Testis (tissue), 3 donors: ENCODE measurements around the gene CDKN2B. TPM values are rescaled to one million over a fixed set of nuclear protein-coding genes. Genes with fewer than 3 reads are reported as not detected.

Experiments used
- DNase-seq: peaks from one replicate; pipeline ENCODE4 v3.0.0-alpha.2; 2019
- H3K27ac ChIP-seq, 2 donors: fragments of 200-600 bp; sonication (generic); one replicate each; pipeline ENCODE4 v1.5.1; 2019
- H3K27me3 ChIP-seq: fragments of 200-600 bp; sonication (generic); one replicate; pipeline ENCODE4 v1.5.1; 2019
- H3K36me3 ChIP-seq: fragments of 200-600 bp; sonication (generic); one replicate; pipeline ENCODE4 v1.5.1; 2017; ENCODE audit warnings: low read depth; ENCODE audit errors: missing control alignments
- H3K4me1 ChIP-seq: fragments of 200-600 bp; sonication (generic); one replicate; pipeline ENCODE4 v1.5.1; 2019
- H3K4me3 ChIP-seq, 2 donors: fragments of 200-600 bp; sonication (generic); one replicate each; pipeline ENCODE4 v1.5.1; 2017 to 2019
- H3K9me3 ChIP-seq: fragments of 200-600 bp; sonication (generic); one replicate; pipeline ENCODE4 v1.5.1; 2017
- CTCF ChIP-seq, 3 experiments: fragments of 450-650 bp in 2 of 3; fragments of 200-600 bp in 1 of 3; sonication (generic) in 1 of 3; IDR thresholded peaks; one replicate each; pipeline ENCODE4 v1.5.1; 2016 to 2019; ENCODE audit warnings: antibody characterized with exemption in 3 of 3, mild to moderate bottlenecking in 2 of 3, moderate library complexity in 1 of 3
- POLR2A ChIP-seq: fragments of 450-650 bp; IDR thresholded peaks from one replicate; pipeline ENCODE4 v1.6.1; 2017; ENCODE audit warnings: antibody characterized with exemption, mild to moderate bottlenecking, moderate library complexity
- WGBS, 2 donors: methylation state at CpG; one replicate each; pipeline ENCODE4 v1.1.5; 2018; 5-methylcytosine and 5-hydroxymethylcytosine counted together
- intact Hi-C: fragments of 100-400 bp; cut with DNase I; formaldehyde crosslinking; loops from one replicate; pipeline ENCODE4 v1.15.1; 2023; ENCODE audit warnings: low total_unique reads
- polyA plus RNA-seq: library from polyadenylated mRNA; stranded (reverse); fragments of 350-450 nt; fragmentation: Illumina TruSeq; extraction: RNeasy Lipid Tissue Mini Kit (QIAGEN cat#74804); gene quantifications from one replicate; pipeline ENCODE4 v1.2.3, GENCODE V29; 2014; ENCODE audit warnings: low read depth, low replicate concordance; ENCODE audit not compliant: insufficient read depth
- total RNA-seq, 2 donors: library from RNA; depleted of rRNA; stranded (reverse); fragments of >200 nt; gene quantifications; one replicate each; pipeline ENCODE4 v1.2.3, GENCODE V29; 2016

CDKN2B gene
- total and polyA plus RNA-seq, 3 donors from 2014 or later: 11.8 to 28.7 (median 17.3) TPM

DNA sequence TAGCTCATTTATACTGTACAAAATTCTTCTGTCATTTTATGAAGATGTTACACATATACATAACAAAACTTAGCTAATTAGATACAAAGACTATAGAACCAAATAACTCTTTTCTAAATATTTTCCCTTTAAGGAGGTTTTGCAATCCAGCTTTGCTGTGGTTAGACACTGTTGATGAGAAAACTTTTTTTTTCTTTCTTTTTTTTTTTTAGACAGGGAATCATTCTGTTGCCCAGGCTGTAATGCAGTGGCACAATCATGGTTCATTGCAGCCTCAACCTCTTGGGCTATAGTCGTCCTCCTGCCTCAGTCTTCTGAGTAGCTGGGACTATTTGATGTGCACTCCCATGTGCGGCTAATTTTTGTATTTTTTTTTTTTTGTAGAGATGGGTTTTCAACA, 38.5 kb upstream of the CDKN2B start:
- 91 to 92% methylated on average over 2 of the region's 2 CpGs for WGBS, 2 donors
- Histone ChIP-seq H3K27me3 (no peaks in the 10 kb centered on the region), H3K4me1 (no peaks in the 10 kb centered on the region), H3K27ac (no peak overlapping the region), H3K4me3 (no peak overlapping the region), H3K9me3 (no peaks in the 10 kb centered on the region), H3K36me3 (no peaks in the 10 kb centered on the region)
- intact Hi-C loops: no loop called here
- DNase-seq: no peak
- no peak for TF ChIP-seq POLR2A
- TF ChIP-seq CTCF (IDR thresholded peaks at IDR 0.05): no peak

GRCh38 chr9:22046243-22046885, 37.3 kb upstream of the CDKN2B start:
- 82 to 90% methylated on average over 1 of the region's 1 CpG for WGBS, 2 donors
- no peak overlapping the region for H3K27ac ChIP-seq
- no peak overlapping the region for H3K4me3 ChIP-seq
- TF ChIP-seq CTCF (IDR thresholded peaks at IDR 0.05) (no peak), POLR2A (no peak)
- no peaks in the 10 kb centered on the region for H3K36me3 ChIP-seq
- no peaks in the 10 kb centered on the region for H3K9me3 ChIP-seq
- DNase-seq: no peak
- H3K27me3 ChIP-seq: no peaks in the 10 kb centered on the region
- intact Hi-C loops: no loop called here
- H3K4me1 ChIP-seq: no peaks in the 10 kb centered on the region

DNA sequence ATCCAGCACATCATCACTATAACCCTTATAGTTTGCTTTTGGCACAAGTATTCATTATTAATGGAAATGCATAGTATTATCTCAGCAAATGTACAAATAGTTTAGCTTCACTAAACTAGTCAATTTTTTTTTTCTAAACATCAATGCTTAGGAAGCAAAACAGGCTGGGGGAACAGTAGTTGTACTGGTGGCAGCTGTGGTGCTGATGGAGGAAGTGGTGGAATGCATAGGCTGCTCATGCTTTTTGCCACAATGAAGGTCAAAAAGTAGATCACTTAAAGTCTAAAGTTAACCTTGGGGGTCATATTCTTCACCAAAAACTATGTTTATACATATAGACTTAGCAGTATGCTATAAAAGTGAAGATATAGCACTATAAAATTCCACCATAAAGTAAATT, 36.3 kb upstream of the CDKN2B start:
- no peak overlapping the region for H3K27ac ChIP-seq
- no peaks in the 10 kb centered on the region for H3K4me1 ChIP-seq
- no peaks in the 10 kb centered on the region for H3K9me3 ChIP-seq
- DNase-seq: no peak
- H3K27me3 ChIP-seq: no peaks in the 10 kb centered on the region
- no peak overlapping the region for H3K4me3 ChIP-seq
- H3K36me3 ChIP-seq: no peaks in the 10 kb centered on the region
- intact Hi-C loops: no loop called here
- TF ChIP-seq CTCF (IDR thresholded peaks at IDR 0.05): no peak
- no peak for TF ChIP-seq POLR2A

DNA sequence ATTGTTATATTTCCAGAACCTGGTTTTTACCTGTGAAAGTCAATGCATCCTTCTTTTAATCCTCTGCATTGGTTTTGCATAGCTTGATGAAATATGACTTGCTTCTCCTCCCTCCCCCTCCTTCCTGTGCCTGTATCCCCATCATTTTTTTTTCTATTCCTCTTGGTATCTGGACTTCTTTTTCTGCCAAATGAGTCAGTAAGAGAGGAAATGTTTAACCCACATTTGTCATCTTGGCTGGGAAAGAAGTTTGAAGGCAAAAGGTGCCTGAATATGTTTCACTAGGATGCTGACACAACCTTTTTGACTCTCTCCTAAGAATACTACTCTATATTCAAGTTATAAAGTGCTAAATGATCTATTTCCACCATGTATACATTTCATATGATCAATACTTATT, 35.5 kb upstream of the CDKN2B start:
- no peak overlapping the region for H3K27ac ChIP-seq
- intact Hi-C loops: no loop called here
- H3K4me3 ChIP-seq: no peak overlapping the region
- H3K36me3 ChIP-seq: no peaks in the 10 kb centered on the region
- no peaks in the 10 kb centered on the region for H3K4me1 ChIP-seq
- H3K9me3 ChIP-seq: no peaks in the 10 kb centered on the region
- H3K27me3 ChIP-seq: no peaks in the 10 kb centered on the region
- TF ChIP-seq POLR2A (no peak), CTCF (IDR thresholded peaks at IDR 0.05) (no peak)
- DNase-seq: no peak

DNA sequence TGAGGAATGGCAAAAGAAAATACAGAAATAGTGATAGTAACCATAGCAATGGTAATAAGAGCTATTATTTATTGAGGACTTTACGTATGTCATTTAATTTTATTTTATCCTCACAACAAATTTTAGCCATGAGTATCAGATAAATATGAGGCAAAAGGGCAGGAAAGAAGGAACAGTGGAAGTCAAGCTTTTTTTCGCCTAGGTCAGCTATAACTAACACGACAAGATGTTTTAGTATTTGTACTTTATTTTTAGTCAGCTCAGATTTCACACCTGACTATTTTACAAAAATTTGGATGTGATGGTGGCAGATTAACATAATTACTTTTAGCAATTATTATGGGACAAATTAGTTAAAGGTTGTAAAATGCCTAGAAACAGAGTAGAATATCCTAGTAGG, 34.8 kb upstream of the CDKN2B start:
- WGBS, 2 donors: 47 to 48% methylated on average over 3 of the region's 3 CpGs
- TF ChIP-seq POLR2A (no peak), CTCF (IDR thresholded peaks at IDR 0.05) (no peak)
- Histone ChIP-seq H3K27me3 (no peaks in the 10 kb centered on the region), H3K27ac (no peak overlapping the region), H3K4me3 (no peak overlapping the region), H3K4me1 (no peaks in the 10 kb centered on the region), H3K36me3 (no peaks in the 10 kb centered on the region), H3K9me3 (no peaks in the 10 kb centered on the region)
- intact Hi-C loops: no loop called here
- DNase-seq: no peak
